T follicular helper cell (primary cell): Measurements from ENCODE around the gene PTDSS2.
"Not testable (repeated sequence)": the region's sequence is repeated elsewhere in the genome, so short reads cannot be mapped to it uniquely, and the experiment has no call there.

Experiments
- DNase-seq: peaks from one replicate; pipeline ENCODE4 v3.0.0-alpha.2; 2020; ENCODE audit warnings: low read depth

PTDSS2 gene

DNA sequence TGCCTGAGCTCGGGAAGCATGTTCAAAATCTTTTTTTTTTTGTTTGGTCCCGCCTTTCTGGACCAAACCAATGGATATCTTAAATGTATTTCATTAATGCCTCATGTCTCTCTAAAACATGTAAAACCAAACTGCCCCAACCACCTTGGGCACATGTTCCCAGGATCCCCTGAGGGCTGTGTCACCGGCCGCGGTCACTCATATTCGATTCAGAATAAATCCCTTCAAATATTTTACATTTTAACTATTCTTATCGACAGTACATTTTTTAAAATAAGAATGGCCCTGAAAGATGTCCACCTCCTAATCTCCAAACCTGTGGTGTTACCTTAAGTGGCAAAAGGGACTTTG, 54.9 kb downstream of the PTDSS2 start:
- DNase-seq = no peak

DNA sequence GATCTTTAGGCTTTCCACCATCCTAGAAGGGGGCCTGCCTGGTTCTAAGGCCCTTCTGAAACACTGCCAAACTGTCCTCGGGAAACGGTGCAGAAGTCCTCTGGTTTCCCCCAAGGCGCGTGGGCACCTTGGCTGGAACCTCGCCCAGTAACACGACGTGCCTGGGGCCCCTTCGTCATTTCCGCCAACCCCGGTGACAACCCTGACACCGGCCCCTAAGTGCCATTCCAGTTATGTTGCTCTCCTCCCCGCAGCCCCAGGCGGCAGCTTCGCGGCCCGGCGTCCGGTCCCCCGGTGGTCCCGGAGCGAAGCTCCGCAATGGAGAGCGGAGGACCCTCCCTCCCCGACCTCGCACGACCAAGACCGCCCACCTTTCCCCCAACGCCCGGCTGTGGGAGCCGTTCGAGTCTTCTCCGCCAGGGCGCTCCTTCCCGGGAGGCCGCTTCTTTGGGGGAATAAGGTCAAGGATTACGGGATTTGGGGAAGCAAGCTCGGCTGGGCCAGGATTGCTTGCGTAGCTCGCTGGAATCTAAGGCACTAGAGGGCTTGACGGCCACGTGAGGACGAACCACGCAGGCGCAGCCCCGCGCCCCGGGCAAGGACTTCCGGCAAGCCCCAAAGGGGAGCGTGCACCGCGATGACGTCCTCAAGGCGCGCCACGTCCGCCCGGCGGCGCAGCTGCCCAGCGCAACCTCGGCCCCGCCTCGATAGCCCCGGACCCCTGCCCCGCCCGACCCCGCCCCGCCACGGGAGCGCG, 56.3 kb downstream of the PTDSS2 start:
- peak; percentile 95 for DNase-seq

DNA sequence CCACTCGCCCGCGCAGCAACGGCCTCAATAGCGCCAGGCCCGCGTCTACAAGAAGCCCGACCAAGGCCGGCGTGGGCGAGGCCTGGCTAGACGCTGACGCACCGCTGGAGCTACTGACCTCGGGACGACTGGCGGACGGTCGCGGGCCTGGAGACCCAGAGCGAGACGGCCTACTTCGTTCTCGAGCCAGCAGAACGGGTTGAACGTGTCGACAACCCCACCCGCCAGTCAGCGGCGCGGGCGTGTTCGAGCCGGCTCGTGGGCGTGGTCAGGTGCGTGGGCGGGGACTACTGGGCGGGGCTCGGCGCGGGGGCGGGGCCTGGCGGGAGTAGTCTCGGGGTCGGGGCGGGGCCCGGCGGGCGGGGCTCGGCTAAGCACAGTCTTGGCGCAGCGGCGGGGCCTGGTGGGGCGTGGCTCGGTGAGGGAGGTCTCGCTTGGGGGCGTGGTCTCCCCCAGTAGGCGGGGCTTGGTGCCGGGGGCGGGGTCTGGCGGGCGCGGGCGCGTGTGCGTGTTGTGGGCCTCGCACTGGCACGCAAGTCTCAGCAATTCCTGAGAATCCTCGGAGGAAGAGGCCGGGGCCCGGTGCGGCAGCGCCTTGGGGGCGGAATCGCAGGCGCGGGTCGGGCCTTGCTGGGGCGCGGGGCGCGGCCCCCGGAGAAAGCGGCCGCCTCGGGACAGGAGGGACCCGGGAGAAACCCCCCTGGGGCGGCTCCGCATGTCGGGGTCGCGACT, 57.1 kb downstream of the PTDSS2 start, which contains the start of gene RNH1:
Gene RNH1 (minus strand): TSS at position 248 of the 732 bp plus-strand sequence. CDS start 5,080 bp downstream, outside the sequence.
- DNase-seq = peak; percentile 99

DNA sequence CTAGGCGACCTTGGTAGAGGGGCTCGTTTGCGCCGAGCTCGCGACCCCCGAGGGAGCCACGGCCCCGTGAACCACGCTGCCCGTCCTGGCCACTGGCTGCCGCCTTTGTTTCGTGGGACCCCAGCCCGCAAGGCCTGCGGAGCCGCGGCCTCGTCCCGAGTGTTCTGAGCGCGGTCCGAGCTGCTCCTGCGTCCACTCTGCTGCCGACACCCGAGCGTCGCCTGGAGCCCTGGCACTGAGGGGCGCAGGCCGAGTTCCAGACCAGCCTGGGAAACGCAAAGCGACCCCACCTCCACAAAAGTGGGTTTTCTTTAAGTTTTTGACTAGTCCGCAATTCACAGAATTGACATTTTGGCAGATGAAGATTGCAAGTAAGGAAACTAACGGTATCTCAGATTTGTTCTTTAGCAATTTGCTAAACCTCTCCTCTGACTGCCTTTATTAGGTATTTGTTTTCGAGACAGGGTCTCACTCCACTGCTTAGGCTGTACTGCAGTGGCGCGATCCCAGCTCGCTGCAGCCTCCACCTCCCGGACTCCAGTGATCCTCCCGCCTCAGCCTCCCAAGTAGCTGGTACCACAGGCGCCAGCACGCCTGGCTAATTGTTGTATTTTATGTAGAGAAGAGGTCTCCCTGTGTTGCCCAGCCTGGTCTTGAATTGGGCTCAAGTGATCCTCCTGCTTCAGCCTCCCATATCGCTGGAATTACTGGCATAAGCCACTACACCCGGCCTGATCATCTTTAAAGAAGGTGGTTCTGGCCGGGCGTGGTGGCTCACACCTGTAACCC, 57.8 kb downstream of the PTDSS2 start:
- DNase-seq = no peak

DNA sequence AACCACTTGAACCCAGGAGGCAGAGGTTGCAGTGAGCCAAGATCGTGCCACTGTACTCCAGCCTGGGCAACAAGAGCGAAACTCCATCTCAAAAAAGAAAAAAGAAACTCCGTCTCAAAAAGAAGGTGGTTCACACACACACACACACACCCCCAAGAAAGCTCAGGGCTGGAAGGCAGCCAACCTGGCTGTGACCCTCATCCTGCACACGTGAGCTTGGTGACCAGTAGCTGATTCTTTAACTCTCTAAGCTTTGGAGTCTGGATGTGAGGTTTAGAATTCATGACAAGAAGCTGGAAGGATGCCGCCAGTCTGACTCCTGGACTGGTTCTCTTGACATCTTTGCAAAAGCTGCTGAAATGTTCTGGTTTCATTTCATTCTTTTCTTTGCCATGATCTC, 58.9 kb downstream of the PTDSS2 start:
- DNase-seq = no peak

DNA sequence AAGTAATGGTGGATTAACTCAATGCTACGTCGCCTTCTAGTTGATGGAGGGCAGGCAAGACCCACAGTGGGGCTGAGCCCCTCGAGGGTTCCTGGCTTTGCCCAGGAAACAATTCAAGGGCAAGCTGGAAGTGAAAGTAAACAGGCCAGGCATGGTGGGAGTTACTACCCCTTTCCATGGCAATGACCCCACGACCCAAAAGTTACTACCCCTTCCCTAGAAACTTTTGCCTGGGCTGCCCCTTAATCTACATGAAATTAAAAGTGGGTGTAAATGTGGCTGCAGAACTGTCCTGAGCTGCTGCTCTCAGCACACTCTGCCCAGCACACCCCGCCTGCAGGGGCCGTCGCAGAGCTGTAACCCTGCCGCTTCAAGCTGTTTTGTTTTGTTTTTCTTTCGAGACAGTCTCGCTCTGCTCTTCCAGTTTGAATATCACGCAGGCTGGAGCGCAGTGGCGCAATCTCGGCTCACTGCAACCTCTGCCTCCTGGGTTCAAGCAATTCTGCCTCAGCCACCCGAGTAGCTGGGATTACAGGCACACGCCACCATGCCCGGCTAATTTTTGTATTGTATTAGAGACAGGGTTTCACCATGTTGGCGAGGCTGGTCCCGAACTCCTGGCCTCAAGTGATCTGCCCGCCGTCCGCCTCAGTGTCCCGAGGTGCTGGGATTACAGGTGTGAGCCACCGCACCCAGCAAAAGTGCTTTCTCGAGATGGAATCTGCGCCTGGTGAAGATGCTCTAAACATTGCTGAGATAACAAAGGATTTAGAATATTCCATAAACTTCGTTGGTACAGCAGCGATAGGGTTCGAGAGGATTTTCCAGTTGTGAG, 62.9 kb downstream of the PTDSS2 start:
- no peak for DNase-seq

GRCh38 chr11:514606-515005, 64.5 kb downstream of the PTDSS2 start:
- DNase-seq = no peak

GRCh38 chr11:515131-515530, 65.1 kb downstream of the PTDSS2 start:
- DNase-seq = no peak

DNA sequence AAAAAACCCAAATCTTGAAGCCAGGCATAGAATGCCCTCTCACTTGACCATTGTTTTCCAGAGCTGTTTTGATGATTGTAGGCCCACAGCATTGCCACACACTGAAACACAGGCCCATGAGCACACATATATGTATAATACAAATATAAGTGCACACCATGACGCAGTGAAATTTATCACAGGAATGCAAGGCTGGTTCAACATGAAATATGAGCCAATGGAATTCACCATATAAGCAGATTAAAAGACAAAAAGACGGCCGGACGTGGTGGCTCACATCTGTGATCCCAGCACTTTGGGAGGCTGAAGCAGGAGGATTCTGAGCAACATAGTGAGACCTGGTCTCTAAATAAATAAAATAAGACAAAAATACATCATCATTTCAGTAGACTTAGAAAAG, 66.3 kb downstream of the PTDSS2 start:
- no peak for DNase-seq

DNA sequence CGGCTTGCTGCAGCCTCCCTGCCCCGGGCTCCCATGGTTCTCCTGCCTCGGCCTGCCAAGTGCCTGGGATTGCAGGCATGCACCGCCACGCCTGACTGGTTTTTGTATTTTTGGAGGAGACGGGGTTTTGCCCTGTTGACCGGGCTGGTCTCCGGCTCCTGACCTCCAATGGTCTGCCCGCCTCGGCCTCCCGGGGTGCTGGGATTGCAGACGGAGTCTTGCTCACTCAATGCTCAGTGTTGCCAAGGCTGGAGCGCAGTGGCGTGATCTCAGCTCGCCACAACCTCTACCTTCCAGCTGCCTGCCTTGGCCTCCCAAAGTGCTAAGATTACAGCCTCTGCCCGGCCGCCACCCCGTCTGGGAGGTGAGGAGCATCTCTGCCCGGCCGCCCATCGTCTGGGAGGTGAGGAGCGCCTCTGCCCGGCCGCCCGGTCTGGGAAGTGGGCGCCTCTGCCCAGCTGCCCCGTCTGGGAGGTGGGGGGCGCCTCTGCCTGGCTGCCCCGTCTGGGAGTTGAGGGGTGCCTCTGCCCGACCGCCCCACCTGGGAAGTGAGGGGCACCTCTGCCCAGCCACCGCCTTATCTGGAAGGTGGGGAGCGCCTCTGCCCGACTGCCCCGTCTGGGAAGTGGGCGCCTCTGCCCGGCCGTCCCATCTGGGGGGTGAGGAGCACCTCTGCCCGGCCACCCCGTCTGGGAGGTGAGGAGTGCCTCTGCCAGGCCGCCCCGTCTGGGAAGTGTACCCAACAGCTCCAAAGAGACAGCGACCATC, 67.0 kb downstream of the PTDSS2 start:
- DNase-seq = not testable (repeated sequence)

- peak; percentile 84 for DNase-seq
Observed at GRCh38 chr11:518463-519202, 68.6 kb downstream of the PTDSS2 start.

DNA sequence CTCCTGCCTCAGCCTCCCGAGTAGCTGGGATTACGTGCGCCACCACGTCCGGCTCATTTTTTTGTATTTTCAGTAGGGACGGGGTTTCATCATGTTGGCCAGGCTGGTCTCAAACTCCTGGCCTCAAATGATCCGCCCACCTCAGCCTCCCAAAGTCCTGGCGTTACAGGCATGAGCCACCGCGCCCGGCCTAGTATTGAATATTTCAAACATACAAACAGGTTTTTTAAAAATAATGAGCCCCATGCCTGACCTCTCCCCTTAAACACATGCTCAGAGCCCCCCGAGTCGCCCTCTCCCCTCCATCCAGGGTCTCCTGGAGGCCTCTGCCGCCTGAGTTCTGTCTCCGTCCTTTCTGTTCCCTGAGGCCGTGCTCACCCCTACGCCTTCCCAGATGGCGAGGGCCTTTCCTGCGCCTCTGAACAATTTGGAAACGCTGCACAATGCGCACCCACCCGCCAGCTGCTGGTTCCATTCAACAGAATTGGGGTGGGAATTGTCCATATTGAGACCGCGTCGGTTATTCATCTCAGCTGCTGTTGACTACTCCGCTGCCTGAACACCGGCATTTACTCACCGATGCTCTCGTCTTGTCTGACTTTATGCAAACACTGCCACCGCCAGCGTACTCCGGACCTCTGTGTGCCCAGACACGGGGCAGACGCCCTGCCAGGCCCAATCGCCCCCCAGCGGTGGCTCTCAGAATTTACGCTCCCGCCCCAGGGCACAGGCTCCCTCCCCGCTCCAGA, 70.5 kb downstream of the PTDSS2 start:
- DNase-seq = no peak

- no peak for DNase-seq
Observed at GRCh38 chr11:521177-521688, 71.2 kb downstream of the PTDSS2 start.

DNA sequence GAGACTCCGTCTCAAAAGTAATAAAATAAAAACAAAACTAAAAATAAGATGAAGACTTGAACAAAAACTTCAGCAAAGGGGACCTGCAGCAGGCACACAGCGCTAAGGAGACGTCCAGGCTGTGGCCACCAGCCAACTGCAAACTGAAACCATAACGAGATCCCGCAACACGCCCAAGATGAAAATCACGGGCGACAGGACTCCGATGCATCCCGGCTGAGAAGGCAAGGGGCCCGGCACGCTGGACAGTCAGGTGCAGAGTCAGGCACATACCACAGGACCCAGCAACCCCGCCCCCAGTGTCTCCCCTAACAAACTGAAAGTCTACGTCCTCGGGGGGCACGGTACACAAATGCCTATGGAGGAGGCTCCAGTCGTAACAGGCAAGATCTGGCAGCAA, 76.1 kb downstream of the PTDSS2 start:
- no peak for DNase-seq

DNA sequence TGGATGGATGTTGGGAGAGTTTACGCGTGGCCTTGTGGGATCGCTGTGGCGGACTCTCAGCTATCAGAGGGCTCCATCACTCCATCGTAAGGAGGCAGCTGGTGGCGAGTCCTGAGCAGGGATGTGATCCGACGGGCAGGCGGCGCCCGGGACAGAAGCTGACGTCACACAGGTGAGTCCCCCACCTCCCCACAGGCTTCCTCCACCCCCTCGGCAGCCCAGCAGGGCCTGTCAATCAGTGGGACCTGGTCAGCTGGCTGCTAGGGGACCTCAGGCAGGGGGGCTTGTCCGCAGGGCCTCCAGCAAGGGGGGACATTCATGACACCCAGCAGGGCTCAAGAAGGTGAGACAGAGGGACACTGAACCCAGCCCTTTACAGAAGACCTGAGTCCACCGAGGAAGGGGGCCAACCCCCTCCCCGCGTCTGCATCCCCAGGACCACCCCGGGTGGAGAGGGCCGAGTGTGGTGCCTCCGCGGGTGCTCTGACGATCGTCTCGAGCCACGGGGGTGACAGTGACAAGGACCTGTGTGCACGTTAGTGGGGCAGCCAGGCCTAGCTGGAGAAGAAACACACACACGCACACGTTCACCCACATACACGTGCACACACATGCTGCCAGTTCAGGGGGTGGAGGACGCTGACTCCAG, 78.2 kb downstream of the PTDSS2 start:
- DNase-seq = no peak

DNA sequence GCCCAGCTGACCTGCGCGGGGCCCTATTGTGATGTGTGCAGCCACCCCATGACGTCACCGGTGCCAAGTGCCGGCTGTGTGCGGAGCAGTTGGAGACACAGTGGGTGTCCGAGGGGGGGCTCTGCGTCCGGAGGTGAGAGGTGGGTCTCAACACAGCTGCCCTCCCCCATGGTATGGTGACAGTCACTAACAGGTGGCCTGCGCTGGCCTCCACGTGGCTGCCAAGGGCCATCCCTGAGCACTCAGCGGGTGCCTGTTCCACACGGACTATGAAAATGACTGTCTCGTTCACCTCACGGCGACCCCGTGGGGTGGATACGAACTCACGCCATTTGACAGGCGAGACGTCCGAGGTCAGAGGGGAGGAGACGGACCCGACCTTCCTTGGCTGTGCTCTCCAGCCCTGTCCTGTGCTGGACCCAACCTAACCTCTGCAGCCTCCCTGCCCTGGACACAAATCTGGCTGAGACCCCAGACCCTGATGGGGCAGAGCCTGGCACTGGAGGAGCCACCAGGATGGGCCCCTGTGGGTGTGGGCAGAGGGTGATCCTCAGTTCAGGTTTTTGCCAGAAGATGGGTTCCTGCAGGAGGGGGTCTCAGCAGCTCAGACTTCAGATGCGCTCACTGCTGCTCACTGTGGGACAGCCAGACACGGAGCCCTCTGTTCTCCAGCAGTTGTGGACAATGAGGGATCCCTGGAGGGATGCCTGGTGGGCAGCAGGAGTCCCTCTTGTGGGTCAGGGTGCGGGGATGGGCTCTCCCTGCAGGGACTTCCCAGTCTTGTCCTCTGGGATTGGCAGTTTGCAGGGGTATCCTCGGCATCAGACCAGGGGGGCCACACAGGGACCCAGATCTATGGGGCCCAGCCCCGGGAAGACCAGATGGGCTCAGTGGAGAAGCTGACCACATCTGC, 79.0 kb downstream of the PTDSS2 start:
- DNase-seq = no peak

GRCh38 chr11:529728-530411, 79.8 kb downstream of the PTDSS2 start:
- DNase-seq = no peak
